NCI-H2227 treated with DMSO at 0.1 percent for 48 hours (cell line): ENCODE measurements around the gene FGF3.

Source experiments
- DNase-seq: peaks from one replicate; lab custom pipeline; 2025; lab: John Stamatoyannopoulos, UW

FGF3 gene

DNA sequence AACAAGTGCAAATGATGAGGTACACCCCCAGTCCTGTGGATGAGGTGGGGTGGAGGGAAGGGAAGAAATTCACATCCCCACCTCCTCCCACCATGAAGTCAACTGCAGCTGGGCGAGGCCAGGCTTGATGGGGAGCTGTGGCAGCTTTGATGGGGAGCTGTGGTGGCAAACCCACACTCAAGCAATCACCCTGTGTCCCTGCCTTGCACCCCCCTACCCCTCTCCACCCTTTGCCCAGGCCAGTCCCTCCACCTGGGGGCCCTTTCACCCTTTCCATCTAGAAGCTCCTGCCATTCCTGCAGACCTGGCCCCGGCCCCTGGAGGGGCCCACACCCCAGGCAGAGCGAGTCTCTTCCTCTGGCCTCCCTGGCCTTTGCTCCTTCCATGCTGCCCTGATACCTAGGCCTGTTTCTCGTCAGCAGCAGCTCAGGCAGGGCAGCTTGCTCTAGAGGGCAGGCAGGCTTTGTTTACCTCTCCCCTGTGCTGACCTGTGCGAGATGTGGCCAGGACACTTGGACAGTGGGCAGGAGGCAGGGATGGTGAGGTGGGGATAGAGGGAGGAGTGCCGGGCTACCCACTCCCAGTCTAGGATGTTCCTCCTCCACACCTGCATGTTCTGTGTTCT is 4.5 kb upstream of the FGF3 start:
- DNase-seq: no peak

DNA sequence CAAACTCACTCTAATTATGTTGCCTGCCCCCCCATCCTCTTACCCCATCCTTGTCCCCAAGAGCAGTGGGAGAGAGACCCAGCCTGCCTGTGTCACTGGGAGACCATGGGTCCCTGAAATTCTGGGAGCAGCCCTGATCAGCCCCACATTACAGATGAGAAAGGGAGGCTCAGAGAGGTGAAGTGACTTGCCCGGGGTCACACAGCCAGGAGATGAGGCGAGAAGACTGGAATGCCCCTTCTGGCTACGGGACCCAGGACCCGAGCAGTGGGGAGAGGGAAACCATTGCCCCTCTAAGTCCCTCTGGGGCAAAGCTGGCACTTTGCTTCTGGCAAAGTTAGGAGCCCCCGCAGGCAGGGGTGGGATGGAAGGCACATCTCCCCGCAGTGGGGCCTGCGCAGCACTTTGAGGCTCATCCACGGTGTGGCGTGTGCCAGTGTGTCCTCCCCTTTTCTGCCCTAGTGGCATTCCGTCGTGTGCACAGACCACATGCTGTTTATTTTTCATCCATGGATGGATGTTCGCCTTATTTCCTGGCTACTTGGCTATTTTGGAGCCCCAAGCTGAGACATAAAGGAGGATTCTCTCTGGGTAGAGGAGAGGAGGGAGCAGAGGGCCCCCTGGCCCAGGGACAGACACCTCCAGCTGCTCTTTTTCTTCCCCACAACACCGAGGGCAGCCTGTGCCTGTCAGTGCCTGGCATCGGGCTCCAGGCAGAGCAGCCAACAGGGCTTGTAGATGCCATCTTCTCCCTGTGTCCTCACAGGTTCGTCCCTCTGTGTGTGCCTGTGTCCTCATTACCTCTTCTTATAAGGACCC is 3.7 kb upstream of the FGF3 start:
- no peak for DNase-seq

DNA sequence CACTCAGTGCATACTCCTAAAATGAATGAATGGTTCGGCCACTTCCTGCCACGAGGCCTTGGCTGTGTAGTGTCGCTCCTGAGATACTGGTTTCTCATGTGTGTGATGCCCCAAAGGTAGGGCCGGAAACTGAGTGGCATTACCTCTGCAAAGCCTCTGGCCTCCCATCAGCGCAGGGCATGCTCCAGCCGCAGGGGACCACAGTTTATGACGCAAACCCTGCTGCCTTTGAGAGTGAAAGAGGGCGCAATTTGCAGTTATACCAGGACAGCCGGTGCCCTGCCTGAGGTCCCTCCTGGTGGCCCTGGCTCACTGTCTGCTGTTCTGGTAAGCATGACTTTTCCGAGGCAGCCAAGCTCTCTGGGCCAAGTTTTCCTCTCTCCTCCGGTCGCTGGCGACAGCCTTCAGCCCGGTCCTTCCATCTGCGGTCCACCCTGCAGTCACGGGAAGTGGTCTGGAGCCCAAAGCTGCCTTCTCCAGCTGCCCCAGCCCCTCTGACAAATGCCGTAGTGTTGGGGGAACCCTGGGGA is 2.4 kb upstream of the FGF3 start:
- DNase-seq: no peak

GRCh38 chr11:69820441-69820840 is 1.2 kb upstream of the FGF3 start:
- DNase-seq: no peak

DNA sequence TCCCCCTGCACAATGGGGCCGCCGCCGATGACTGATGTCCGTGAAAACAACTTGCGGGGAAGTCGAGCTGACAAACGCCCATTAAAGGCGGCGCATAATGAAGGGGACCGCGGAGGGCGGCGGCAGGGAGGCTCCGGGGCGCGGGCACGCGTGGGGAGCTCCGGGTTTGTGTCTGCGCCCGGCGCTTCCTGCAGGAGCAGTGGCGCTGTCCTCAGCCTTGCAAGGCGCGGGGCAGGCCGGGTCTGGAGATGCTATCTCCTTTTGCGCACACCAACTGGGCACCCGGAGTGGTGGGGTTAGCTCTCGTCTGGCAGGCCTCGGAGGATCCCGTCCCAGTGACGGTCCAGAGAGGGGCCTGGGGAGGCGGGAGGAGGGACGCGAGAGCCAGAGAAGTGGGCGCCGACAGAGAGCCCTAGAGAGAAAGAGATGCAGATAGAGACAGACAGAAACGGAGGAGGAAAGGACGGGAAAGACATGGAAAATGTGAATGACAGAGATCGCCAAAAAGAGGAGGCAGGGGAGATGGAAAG is 390 bp upstream of the FGF3 start:
- DNase-seq: no peak

DNA sequence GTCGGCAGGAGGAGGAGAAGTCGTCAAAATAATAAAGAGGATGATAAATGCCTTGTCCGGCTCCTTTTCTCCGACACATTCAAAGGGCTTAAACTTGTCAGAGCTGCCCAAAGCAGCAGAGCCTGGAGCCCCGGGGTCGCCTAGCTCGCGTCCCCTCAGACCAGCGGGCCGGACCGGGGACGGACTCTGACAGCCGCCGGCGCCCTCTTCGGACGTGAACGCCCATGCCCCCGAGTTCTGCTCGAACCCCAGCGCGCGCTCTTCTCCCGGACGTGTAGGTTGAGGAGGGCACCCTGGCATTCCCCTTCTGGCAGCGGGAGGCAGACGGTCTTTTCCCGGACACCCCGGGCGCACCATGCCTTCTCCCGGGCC is 999 bp downstream of the FGF3 start:
- no peak for DNase-seq

- DNase-seq: no peak
Measured at GRCh38 chr11:69817265-69818230, 1.7 kb downstream of the FGF3 start.

GRCh38 chr11:69816671-69817070 is 2.5 kb downstream of the FGF3 start:
- DNase-seq: no peak

DNA sequence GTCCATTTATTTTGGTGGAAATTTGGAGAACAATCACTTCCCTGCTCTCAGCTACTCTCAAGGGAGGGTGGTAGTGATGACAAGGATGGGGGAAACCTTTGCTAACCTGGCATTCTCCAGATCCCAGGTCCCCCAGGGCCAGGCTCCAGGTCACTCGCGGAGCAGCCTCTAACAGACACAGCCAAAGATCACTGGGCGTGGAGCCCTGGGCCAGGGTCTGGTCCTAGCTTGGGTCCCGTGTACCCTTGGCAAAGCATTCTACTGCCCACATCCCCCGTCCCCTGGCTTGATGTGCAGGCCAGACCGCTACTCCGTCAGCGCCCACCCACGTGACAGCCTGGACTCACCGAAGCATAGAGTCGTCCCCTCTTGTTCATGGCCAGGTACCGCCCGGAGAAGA is 3.2 kb downstream of the FGF3 start:
- DNase-seq: no peak

DNA sequence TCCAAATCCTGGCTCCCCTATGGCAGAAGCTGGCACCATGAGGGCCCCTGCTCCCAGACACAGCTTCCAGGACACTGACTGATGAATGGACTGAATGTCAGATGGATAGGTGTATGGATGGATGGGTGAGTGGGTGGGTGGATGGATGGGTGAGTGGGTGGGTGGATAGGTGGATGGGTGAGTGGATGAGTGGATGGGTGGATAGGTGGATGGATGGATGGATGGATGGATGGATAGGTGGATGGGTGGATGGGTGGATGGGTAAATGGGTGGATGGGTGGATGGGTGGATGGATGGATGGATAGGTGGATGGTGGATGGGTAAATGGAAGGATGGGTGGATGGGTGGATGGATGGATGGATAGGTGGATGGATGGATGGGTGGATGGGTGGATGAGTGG is 4.3 kb downstream of the FGF3 start:
- no peak for DNase-seq

DNA sequence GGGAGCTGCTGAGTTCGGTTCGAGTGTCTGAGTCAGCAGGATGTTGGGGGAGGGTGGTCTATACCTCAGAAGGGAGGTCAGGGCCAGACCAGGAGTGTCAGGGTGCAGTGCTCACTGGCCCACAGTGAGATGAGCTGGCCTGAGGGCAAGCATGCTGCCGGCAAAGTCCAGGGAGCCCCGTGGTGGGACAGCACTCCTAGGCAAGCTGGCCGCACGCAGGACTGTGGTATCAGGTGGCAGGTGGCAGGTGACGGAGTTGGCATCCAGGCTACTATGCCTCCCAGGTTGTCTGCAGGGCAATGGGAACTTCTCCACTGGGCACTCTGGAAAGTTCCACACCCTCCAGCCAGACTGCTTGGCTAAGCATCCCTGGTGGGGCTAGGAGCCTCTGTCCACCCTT is 4.8 kb downstream of the FGF3 start:
- no peak for DNase-seq

GRCh38 chr11:69813839-69814238 is 5.4 kb downstream of the FGF3 start:
- no peak for DNase-seq

DNA sequence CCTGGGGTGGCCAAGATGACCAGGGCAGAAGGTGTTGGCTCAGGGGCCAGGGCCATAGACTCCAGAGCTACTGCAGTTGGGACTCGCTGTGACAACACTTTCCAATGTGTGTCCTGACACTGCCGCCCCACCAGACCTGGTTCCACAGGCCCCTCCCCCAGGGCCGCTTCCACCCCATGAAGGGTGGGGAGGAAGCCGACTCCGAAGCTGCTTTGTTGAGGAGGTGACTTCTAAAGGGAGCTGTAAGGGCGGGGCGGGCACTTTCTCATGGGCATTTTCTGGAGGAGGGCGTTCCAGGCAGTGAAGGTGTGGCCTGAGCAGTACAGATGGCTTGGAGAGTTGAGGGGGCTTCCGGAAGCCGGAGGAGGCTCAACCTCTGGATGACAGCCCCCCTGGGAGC is 6.3 kb downstream of the FGF3 start:
- DNase-seq: no peak

- no peak for DNase-seq
Measured at GRCh38 chr11:69812256-69812655, 7.0 kb downstream of the FGF3 start.

GRCh38 chr11:69811431-69811830 is 7.8 kb downstream of the FGF3 start:
- no peak for DNase-seq

DNA sequence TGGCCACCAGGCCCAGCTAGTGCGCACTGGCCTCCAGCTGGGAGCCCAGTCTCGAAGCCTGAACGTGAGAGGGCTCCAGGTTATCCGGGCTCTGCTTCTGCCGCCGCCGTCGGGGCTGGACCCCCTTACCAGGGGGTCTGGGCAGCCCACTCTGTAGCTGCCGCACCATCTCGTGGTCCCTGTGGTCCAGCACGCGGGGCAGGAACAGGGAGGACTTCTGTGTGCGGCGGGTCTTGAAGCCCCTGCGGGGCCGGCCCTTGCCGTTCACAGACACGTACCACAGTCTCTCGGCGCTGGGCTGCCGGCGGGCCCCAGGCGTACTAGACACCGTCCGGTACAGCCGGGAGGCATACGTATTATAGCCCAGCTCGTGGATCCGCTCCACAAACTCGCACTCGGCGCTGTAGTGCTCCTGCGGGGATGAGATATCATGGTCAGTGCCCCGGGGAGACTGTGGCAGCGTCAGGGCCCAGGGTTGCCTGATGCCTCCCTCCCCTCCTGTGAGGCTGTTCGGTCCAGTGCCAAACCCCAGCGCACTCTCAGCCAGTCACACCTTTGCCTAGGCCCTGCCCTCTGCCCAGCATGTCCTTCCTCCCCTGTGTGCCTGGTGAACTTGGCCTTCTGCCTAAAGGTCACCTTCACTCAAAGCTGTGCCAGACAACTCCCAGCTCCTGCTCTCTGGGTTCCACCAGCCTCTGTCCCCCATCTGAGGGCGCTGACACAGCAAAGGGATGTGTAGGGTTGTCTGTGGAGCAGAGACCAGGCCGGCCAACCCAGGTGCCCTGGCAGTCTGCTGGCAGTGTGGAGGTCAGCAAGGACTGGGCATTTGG is 8.7 kb downstream of the FGF3 start:
- DNase-seq: no peak

- DNase-seq: no peak
Measured at GRCh38 chr11:69808667-69809086, 10.5 kb downstream of the FGF3 start.

DNA sequence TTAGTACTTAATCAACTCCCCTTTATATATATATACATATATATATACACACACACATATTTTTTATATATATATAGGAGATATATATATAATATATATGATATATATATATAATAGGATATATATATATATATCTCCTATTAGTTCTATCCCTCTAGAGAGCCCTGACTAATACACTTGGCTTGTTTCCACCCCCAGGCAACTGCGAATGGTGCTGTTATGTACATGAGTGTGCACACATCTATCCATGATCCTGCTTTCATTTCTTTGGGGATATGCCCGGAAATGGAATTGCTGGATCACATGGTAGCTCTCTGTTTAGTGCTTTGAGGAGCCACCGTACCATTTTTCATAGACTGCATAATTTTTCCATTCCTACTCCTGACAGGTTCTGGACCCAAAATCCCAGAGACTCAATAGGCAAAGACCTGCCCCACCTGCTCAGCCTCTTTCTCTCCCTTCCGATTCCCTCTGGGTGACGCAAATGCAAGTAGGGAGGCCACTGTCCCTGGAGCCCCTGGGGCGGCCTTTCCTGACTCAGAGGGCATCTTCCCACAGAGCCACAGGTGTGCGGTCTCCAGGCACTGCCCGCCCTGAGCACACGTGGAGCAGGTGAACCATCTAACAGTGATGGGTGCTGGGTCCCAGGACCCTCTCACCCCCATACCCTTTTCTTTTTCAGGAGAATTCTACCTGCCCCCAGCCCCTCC is 12.0 kb downstream of the FGF3 start:
- DNase-seq: no peak

GRCh38 chr11:69804769-69805508 is 14.3 kb downstream of the FGF3 start:
- DNase-seq: no peak
